Measurements from ENCODE around the gene ZNF821.
"Not testable (repeated sequence)": the region's sequence is repeated elsewhere in the genome, so short reads cannot be mapped to it uniquely, and the experiment has no call there.

ZNF821 gene

GRCh38 chr16:71883849-71884638 lies at the start of gene ZNF821:
ZNF821 (minus strand) TSS chr16:71884182; CDS start chr16:71879946, 4,236 bp downstream.
- H3K4me3 ChIP-seq (ENCODE audit: low read depth, low read length): peak within 1 kb of the TSS; percentile 67

- no peak overlapping the region for H3K4me3 ChIP-seq (ENCODE audit: low read depth, low read length)
Measured at GRCh38 chr16:71933017-71933416, 49.0 kb upstream of the ZNF821 start.

GRCh38 chr16:71931599-71931998 lies 47.6 kb upstream of the ZNF821 start:
- no peak overlapping the region for H3K4me3 ChIP-seq (ENCODE audit: low read depth, low read length)

GRCh38 chr16:71931001-71931400 lies 47.0 kb upstream of the ZNF821 start:
- H3K4me3 ChIP-seq (ENCODE audit: low read depth, low read length): no peak overlapping the region

GRCh38 chr16:71930013-71930563 lies 46.1 kb upstream of the ZNF821 start:
- H3K4me3 ChIP-seq (ENCODE audit: low read depth, low read length): no peak overlapping the region

GRCh38 chr16:71929048-71929447 lies 45.1 kb upstream of the ZNF821 start:
- H3K4me3 ChIP-seq (ENCODE audit: low read depth, low read length): no peak overlapping the region

GRCh38 chr16:71927787-71928186 lies 43.8 kb upstream of the ZNF821 start:
- no peak overlapping the region for H3K4me3 ChIP-seq (ENCODE audit: low read depth, low read length)

- H3K4me3 ChIP-seq (ENCODE audit: low read depth, low read length): no peak overlapping the region
Measured at GRCh38 chr16:71927383-71927782, 43.4 kb upstream of the ZNF821 start.

GRCh38 chr16:71924710-71925109 lies 40.7 kb upstream of the ZNF821 start:
- H3K4me3 ChIP-seq (ENCODE audit: low read depth, low read length): no peak overlapping the region

- no peak overlapping the region for H3K4me3 ChIP-seq (ENCODE audit: low read depth, low read length)
Measured at GRCh38 chr16:71923941-71924690, 40.1 kb upstream of the ZNF821 start.

GRCh38 chr16:71920658-71921057 lies 36.7 kb upstream of the ZNF821 start:
- H3K4me3 ChIP-seq (ENCODE audit: low read depth, low read length): no peak overlapping the region

- H3K4me3 ChIP-seq (ENCODE audit: low read depth, low read length): no peak overlapping the region
Measured at GRCh38 chr16:71919035-71919434, 35.1 kb upstream of the ZNF821 start.

- H3K4me3 ChIP-seq (ENCODE audit: low read depth, low read length): no peak overlapping the region
Measured at GRCh38 chr16:71917900-71918299, 33.9 kb upstream of the ZNF821 start.

- no peak overlapping the region for H3K4me3 ChIP-seq (ENCODE audit: low read depth, low read length)
Measured at GRCh38 chr16:71916397-71916920, 32.5 kb upstream of the ZNF821 start.

- no peak overlapping the region for H3K4me3 ChIP-seq (ENCODE audit: low read depth, low read length)
Measured at GRCh38 chr16:71915350-71915749, 31.4 kb upstream of the ZNF821 start.

GRCh38 chr16:71914802-71915201 lies 30.8 kb upstream of the ZNF821 start:
- H3K4me3 ChIP-seq (ENCODE audit: low read depth, low read length): no peak overlapping the region

- no peak overlapping the region for H3K4me3 ChIP-seq (ENCODE audit: low read depth, low read length)
Measured at GRCh38 chr16:71912534-71913275, 28.7 kb upstream of the ZNF821 start.

GRCh38 chr16:71911121-71911520 lies 27.1 kb upstream of the ZNF821 start:
- no peak overlapping the region for H3K4me3 ChIP-seq (ENCODE audit: low read depth, low read length)

- H3K4me3 ChIP-seq (ENCODE audit: low read depth, low read length): not testable (repeated sequence)
Measured at GRCh38 chr16:71905765-71906164, 21.8 kb upstream of the ZNF821 start.

GRCh38 chr16:71904239-71904638 lies 20.3 kb upstream of the ZNF821 start:
- H3K4me3 ChIP-seq (ENCODE audit: low read depth, low read length): no peak overlapping the region

- H3K4me3 ChIP-seq (ENCODE audit: low read depth, low read length): no peak overlapping the region
Measured at GRCh38 chr16:71903608-71904007, 19.6 kb upstream of the ZNF821 start.

All from iPS-11a (cell line).